HepG2 (cell line): Measurements from ENCODE around the gene ITPRIP. TPM values are rescaled to one million over a fixed set of nuclear protein-coding genes. Genes with fewer than 3 reads are reported as not detected.

Experiments used
- ATF7 ChIP-seq, 2 experiments: fragments of 450-650 bp in 1 of 2; sonication (generic) in 1 of 2; formaldehyde crosslinking in 1 of 2; IDR thresholded peaks; 2 replicates each; pipeline versions ENCODE4 v1.4.0 to v1.6.1; 2016 to 2020; ENCODE audit warnings: antibody characterized with exemption in 1 of 2, mild to moderate bottlenecking in 1 of 2, missing genetic modification reagents in 1 of 2
- BRD4 ChIP-seq: sonication (generic); formaldehyde crosslinking; IDR thresholded peaks from 2 replicates; pipeline ENCODE4 v1.4.0; 2020; ENCODE audit warnings: missing genetic modification reagents
- DNMT3B ChIP-seq: conservative IDR thresholded peaks from 2 replicates; pipeline ENCODE4 v1.6.1; 2016; ENCODE audit warnings: missing biosample characterization, control low read depth
- EP300 ChIP-seq, 3 experiments: sonication (generic) in 1 of 3; formaldehyde crosslinking in 1 of 3; IDR thresholded peaks; 2 replicates each; pipeline versions ENCODE4 v1.5.1 to v1.6.1; 2011 to 2020; ENCODE audit warnings: low read depth in 2 of 3, low read length in 2 of 3, borderline replicate concordance in 1 of 3, improper control_type of control experiment in 1 of 3, mild to moderate bottlenecking in 1 of 3, missing genetic modification reagents in 1 of 3, moderate library complexity in 1 of 3
- GATAD2A ChIP-seq: IDR thresholded peaks from 2 replicates; pipeline ENCODE4 v1.6.1; 2016
- GLI4 ChIP-seq: sonication (generic); formaldehyde crosslinking; IDR thresholded peaks from 2 replicates; pipeline ENCODE4 v1.5.1; 2020; ENCODE audit warnings: missing genetic modification reagents, mild to moderate bottlenecking, moderate library complexity, borderline replicate concordance
- IKZF1 ChIP-seq: fragments of 450-650 bp; IDR thresholded peaks from 2 replicates; pipeline ENCODE4 v1.7.1; 2016
- MEIS1 ChIP-seq: sonication (generic); formaldehyde crosslinking; IDR thresholded peaks from 2 replicates; pipeline ENCODE4 v1.9.0; 2021; ENCODE audit warnings: mild to moderate bottlenecking, missing genetic modification reagents, moderate library complexity, borderline replicate concordance
- NBN ChIP-seq: fragments of 450-650 bp; conservative IDR thresholded peaks from 2 replicates; pipeline ENCODE4 v1.6.1; 2017
- NR2F1 ChIP-seq, 2 experiments: fragments of 450-650 bp in 1 of 2; formaldehyde crosslinking in 1 of 2; IDR thresholded peaks; 2 replicates each; pipeline versions ENCODE4 v1.5.0 to v1.6.1; 2016 to 2020; ENCODE audit warnings: mild to moderate bottlenecking in 1 of 2, missing compliant biosample characterization in 1 of 2, missing genetic modification reagents in 1 of 2, moderate library complexity in 1 of 2
- NR2F6 ChIP-seq, 2 experiments: IDR thresholded peaks; 2 replicates each; pipeline ENCODE4 v1.6.1; 2016; ENCODE audit warnings: antibody characterized with exemption in 1 of 2, mild to moderate bottlenecking in 1 of 2
- ZBTB21 ChIP-seq: sonication (generic); formaldehyde crosslinking; IDR thresholded peaks from 2 replicates; pipeline ENCODE4 v1.4.0; 2020; ENCODE audit warnings: missing genetic modification reagents
- ZNF143 ChIP-seq: sonication (generic); formaldehyde crosslinking; IDR thresholded peaks from 2 replicates; pipeline ENCODE4 v1.4.0; 2020; ENCODE audit warnings: missing genetic modification reagents
- ZNF547 ChIP-seq: sonication (generic); formaldehyde crosslinking; IDR thresholded peaks from 2 replicates; pipeline ENCODE4 v1.5.1; 2020; ENCODE audit warnings: mild to moderate bottlenecking, missing genetic modification reagents
- ZNF552 ChIP-seq: sonication (generic); formaldehyde crosslinking; IDR thresholded peaks from 2 replicates; pipeline ENCODE4 v1.9.0; 2022; ENCODE audit warnings: missing genetic modification reagents, mild to moderate bottlenecking, borderline replicate concordance
- ZNF704 ChIP-seq: sonication (generic); formaldehyde crosslinking; IDR thresholded peaks from 2 replicates; pipeline ENCODE4 v1.8.1; 2023; ENCODE audit warnings: mild to moderate bottlenecking, inconsistent platforms, moderate library complexity, missing genetic modification reagents, borderline replicate concordance
- polyA plus RNA-seq, 8 experiments: library from polyadenylated mRNA; depleted of rRNA in 3 of 8; stranded (reverse) in 7 of 8; unstranded in 1 of 8; fragments of >200 nt; fragmentation: Illumina TruSeq in 4 of 8; extraction: Trizol in 4 of 8; gene quantifications; 2 replicates each; pipeline versions ENCODE4 v1.2.1 to v1.2.3, GENCODE V29; 2011 to 2016; ENCODE audit warnings: low read depth in 4 of 8, missing spikeins in 1 of 8, mixed read lengths in 1 of 8; ENCODE audit not compliant: insufficient read depth in 1 of 8
- total RNA-seq, 5 experiments: library from RNA; depleted of rRNA; stranded (reverse); fragments of >200 nt; fragmentation: Illumina TruSeq; extraction: Trizol; gene quantifications; 2 replicates each; pipeline ENCODE4 v1.2.3, GENCODE V29; 2016; ENCODE audit warnings: low read depth in 1 of 5
- TF ChIP-seq, protein P1 (sequence below): sonication (generic); formaldehyde crosslinking; IDR thresholded peaks from 2 replicates; pipeline ENCODE4 v1.4.0; 2020; ENCODE audit warnings: missing genetic modification reagents
- TF ChIP-seq, protein P2 (sequence below): sonication (generic); formaldehyde crosslinking; IDR thresholded peaks from 2 replicates; pipeline ENCODE4 v1.4.0; 2020; ENCODE audit warnings: missing genetic modification reagents, borderline replicate concordance

ITPRIP gene
- total and polyA plus RNA-seq, 2 of the 13 experiments (the other 11 are each of a cell fraction or from before 2014, with no cell fraction given) = 1.00 to 2.8 TPM

GRCh38 chr10:104349623-104350126 lies 11.4 kb upstream of the ITPRIP start (continued):
- TF ChIP-seq ZNF704 (CRISPR knock-in tag) (no peak), ATF7 (IDR thresholded peaks at IDR 0.05) (peak; percentile 68), ATF7 (CRISPR knock-in tag; IDR thresholded peaks at IDR 0.05) (peak; percentile 58; the same call in 1 of the 2 replicates), BRD4 (no peak), GATAD2A (peak; percentile 87), EP300 (IDR thresholded peaks at IDR 0.05; ENCODE audit: low read depth in 2 of 2, low read length in 2 of 2) (peak in 1 of 2 experiments; percentile 35; a peak in 1 of 4 replicates), EP300 (CRISPR knock-in tag; IDR thresholded peaks at IDR 0.05; ENCODE audit: borderline replicate concordance) (no peak), ZNF552 (CRISPR knock-in tag) (no peak), NBN (no peak), ZBTB21 (CRISPR knock-in tag) (0 out of 2 replicates have a peak, but pooled peaks have one; percentile 33), GLI4 (CRISPR knock-in tag) (no peak), NR2F1 (CRISPR knock-in tag; IDR thresholded peaks at IDR 0.05) (0 out of 4 replicates have a peak, but pooled peaks of 1 of the 2 experiments have one; percentile 13), MEIS1 (CRISPR knock-in tag) (0 out of 2 replicates have a peak, but pooled peaks have one; percentile 34), IKZF1 (no peak), ZNF143 (CRISPR knock-in tag) (no peak), DNMT3B (CRISPR knock-in tag) (no peak), NR2F6 (IDR thresholded peaks at IDR 0.05) (no peak), NR2F6 (CRISPR knock-in tag; IDR thresholded peaks at IDR 0.05) (0 out of 2 replicates have a peak, but pooled peaks have one; percentile 7), ZNF547 (CRISPR knock-in tag) (no peak)
- TF ChIP-seq, protein P1, sequence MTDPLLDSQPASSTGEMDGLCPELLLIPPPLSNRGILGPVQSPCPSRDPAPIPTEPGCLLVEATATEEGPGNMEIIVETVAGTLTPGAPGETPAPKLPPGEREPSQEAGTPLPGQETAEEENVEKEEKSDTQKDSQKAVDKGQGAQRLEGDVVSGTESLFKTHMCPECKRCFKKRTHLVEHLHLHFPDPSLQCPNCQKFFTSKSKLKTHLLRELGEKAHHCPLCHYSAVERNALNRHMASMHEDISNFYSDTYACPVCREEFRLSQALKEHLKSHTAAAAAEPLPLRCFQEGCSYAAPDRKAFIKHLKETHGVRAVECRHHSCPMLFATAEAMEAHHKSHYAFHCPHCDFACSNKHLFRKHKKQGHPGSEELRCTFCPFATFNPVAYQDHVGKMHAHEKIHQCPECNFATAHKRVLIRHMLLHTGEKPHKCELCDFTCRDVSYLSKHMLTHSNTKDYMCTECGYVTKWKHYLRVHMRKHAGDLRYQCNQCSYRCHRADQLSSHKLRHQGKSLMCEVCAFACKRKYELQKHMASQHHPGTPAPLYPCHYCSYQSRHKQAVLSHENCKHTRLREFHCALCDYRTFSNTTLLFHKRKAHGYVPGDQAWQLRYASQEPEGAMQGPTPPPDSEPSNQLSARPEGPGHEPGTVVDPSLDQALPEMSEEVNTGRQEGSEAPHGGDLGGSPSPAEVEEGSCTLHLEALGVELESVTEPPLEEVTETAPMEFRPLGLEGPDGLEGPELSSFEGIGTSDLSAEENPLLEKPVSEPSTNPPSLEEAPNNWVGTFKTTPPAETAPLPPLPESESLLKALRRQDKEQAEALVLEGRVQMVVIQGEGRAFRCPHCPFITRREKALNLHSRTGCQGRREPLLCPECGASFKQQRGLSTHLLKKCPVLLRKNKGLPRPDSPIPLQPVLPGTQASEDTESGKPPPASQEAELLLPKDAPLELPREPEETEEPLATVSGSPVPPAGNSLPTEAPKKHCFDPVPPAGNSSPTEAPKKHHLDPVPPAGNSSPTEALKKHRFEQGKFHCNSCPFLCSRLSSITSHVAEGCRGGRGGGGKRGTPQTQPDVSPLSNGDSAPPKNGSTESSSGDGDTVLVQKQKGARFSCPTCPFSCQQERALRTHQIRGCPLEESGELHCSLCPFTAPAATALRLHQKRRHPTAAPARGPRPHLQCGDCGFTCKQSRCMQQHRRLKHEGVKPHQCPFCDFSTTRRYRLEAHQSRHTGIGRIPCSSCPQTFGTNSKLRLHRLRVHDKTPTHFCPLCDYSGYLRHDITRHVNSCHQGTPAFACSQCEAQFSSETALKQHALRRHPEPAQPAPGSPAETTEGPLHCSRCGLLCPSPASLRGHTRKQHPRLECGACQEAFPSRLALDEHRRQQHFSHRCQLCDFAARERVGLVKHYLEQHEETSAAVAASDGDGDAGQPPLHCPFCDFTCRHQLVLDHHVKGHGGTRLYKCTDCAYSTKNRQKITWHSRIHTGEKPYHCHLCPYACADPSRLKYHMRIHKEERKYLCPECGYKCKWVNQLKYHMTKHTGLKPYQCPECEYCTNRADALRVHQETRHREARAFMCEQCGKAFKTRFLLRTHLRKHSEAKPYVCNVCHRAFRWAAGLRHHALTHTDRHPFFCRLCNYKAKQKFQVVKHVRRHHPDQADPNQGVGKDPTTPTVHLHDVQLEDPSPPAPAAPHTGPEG (CRISPR knock-in tag) = no peak
- TF ChIP-seq, protein P2, sequence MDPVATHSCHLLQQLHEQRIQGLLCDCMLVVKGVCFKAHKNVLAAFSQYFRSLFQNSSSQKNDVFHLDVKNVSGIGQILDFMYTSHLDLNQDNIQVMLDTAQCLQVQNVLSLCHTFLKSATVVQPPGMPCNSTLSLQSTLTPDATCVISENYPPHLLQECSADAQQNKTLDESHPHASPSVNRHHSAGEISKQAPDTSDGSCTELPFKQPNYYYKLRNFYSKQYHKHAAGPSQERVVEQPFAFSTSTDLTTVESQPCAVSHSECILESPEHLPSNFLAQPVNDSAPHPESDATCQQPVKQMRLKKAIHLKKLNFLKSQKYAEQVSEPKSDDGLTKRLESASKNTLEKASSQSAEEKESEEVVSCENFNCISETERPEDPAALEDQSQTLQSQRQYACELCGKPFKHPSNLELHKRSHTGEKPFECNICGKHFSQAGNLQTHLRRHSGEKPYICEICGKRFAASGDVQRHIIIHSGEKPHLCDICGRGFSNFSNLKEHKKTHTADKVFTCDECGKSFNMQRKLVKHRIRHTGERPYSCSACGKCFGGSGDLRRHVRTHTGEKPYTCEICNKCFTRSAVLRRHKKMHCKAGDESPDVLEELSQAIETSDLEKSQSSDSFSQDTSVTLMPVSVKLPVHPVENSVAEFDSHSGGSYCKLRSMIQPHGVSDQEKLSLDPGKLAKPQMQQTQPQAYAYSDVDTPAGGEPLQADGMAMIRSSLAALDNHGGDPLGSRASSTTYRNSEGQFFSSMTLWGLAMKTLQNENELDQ (CRISPR knock-in tag) = no peak
